ENCODE measurements around the gene GRM2. TPM values are rescaled to one million over a fixed set of nuclear protein-coding genes. Genes with fewer than 3 reads are reported as not detected.

The GRM2 gene
- total and polyA plus RNA-seq, 2 donors (not counting 1 experiment from before 2014, with no cell fraction given), result under 0.01 to 0.06 TPM

DNA sequence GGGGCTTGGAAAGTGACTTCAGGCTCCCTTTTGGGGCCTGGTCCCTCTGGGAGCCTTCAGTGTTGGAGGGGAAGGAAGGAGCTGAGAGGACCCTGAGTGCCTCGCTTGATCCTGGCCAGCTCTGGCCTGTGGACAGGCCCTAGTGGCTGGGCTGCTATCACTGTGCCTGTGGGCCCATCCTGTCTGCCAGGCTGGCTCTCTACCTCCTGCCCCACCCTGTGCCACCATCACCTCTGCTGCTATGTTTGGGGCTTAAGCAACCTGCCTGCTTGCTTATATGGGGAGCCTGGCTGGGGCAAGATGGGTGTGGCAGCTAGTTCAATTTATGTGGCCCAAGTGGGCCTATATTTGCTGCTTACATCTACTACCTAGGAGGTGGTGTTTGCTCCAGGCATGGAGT lies 28.7 kb upstream of the GRM2 start:
- no peak for DNase-seq (ENCODE audit: low read depth in 2 of 2)
- Histone ChIP-seq H3K9ac (ENCODE audit: insufficient read depth, low read length) (no peak overlapping the region), H4K20me1 (ENCODE audit: control insufficient read depth, extremely low read depth, insufficient read depth, low read length) (no peaks in the 10 kb centered on the region), H3K36me3 (ENCODE audit: control insufficient read depth, insufficient read depth, low read length) (peaks cover 2% of the 10 kb centered on the region), H3K4me3 (replicated peaks in 1 of 4; ENCODE audit: control extremely low read depth in 1 of 4, insufficient read depth in 1 of 4, low read depth in 3 of 4, low read length in 4 of 4) (no peak overlapping the region), H2AFZ (ENCODE audit: low read length) (no peak overlapping the region), H3K4me2 (ENCODE audit: extremely low read depth, insufficient read depth, low read length) (no peak overlapping the region), H3K9me3 (ENCODE audit: control insufficient read depth, insufficient read depth, low read depth, low read length) (no peaks in the 10 kb centered on the region), H3K79me2 (ENCODE audit: control insufficient read depth, insufficient read depth, low read length) (no peaks in the 10 kb centered on the region), H3K27ac (ENCODE audit: insufficient read depth, low read length) (no peak overlapping the region), H3K4me1 (ENCODE audit: control insufficient read depth, extremely low read depth, insufficient read depth, low read length) (no peaks in the 10 kb centered on the region), H3K27me3 (ENCODE audit: control insufficient read depth, insufficient read depth, low read length) (no peaks in the 10 kb centered on the region)
- TF ChIP-seq, protein P1, sequence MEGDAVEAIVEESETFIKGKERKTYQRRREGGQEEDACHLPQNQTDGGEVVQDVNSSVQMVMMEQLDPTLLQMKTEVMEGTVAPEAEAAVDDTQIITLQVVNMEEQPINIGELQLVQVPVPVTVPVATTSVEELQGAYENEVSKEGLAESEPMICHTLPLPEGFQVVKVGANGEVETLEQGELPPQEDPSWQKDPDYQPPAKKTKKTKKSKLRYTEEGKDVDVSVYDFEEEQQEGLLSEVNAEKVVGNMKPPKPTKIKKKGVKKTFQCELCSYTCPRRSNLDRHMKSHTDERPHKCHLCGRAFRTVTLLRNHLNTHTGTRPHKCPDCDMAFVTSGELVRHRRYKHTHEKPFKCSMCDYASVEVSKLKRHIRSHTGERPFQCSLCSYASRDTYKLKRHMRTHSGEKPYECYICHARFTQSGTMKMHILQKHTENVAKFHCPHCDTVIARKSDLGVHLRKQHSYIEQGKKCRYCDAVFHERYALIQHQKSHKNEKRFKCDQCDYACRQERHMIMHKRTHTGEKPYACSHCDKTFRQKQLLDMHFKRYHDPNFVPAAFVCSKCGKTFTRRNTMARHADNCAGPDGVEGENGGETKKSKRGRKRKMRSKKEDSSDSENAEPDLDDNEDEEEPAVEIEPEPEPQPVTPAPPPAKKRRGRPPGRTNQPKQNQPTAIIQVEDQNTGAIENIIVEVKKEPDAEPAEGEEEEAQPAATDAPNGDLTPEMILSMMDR (conservative IDR thresholded peaks at IDR 0.05 in 1 of 2, IDR thresholded peaks at IDR 0.05 in 1 of 2; ENCODE audit: low read depth in 1 of 2, low read length in 2 of 2), result no peak

DNA sequence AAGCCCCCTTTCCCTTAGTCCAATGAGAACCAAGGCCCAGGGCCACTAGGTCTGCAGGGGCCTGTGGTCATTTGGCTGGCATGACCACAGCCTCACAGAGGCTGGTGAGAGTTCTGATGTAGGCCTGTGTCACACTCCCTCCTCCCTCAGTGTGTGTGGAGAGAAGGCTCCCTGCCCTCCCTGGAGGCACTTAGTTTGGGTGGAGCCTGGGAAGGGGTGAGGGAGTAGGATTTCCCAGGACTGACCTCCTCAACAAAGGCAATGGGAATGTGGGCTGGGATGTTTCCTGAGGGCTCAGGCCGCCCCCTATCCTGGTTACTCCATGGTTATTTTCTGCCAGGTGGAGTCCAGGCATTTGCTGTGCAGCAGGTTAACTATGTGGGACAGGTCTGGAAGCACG lies 28.2 kb upstream of the GRM2 start:
- Histone ChIP-seq H3K36me3 (ENCODE audit: control insufficient read depth, insufficient read depth, low read length) (peaks cover 2% of the 10 kb centered on the region), H3K27me3 (ENCODE audit: control insufficient read depth, insufficient read depth, low read length) (no peaks in the 10 kb centered on the region), H3K4me3 (replicated peaks in 1 of 4; ENCODE audit: control extremely low read depth in 1 of 4, insufficient read depth in 1 of 4, low read depth in 3 of 4, low read length in 4 of 4) (no peak overlapping the region), H4K20me1 (ENCODE audit: control insufficient read depth, extremely low read depth, insufficient read depth, low read length) (no peaks in the 10 kb centered on the region), H3K4me1 (ENCODE audit: control insufficient read depth, extremely low read depth, insufficient read depth, low read length) (no peaks in the 10 kb centered on the region), H3K9me3 (ENCODE audit: control insufficient read depth, insufficient read depth, low read depth, low read length) (no peaks in the 10 kb centered on the region), H3K4me2 (ENCODE audit: extremely low read depth, insufficient read depth, low read length) (no peak overlapping the region), H3K79me2 (ENCODE audit: control insufficient read depth, insufficient read depth, low read length) (no peaks in the 10 kb centered on the region), H3K27ac (ENCODE audit: insufficient read depth, low read length) (no peak overlapping the region), H2AFZ (ENCODE audit: low read length) (no peak overlapping the region), H3K9ac (ENCODE audit: insufficient read depth, low read length) (no peak overlapping the region)
- TF ChIP-seq, protein P1 (conservative IDR thresholded peaks at IDR 0.05 in 1 of 2, IDR thresholded peaks at IDR 0.05 in 1 of 2; ENCODE audit: low read depth in 1 of 2, low read length in 2 of 2), result no peak
- TF ChIP-seq EZH2 (IDR thresholded peaks at IDR 0.05; ENCODE audit: low read length, missing control alignments), result no peak
- DNase-seq (ENCODE audit: low read depth in 2 of 2), result no peak

DNA sequence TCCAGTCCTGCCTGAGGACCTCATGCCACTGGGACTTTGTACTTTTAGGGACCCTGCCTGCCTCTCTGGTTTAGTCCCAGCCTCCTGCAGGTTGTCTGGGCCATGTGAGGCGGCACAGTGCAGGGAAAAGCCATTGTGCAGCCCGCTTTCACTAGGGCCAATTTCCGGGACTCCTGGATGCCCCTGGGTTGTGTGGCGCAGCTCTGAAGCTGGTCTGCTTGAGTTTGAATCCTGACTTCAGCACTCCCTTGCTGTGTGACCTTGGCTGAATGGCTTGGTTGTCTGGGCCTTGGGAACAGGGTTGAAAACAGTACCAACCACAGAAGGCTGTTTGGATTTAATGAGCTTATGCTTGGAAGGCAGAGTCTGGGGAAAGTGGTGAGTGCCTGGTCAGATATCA lies 27.6 kb upstream of the GRM2 start:
- no peaks in the 10 kb centered on the region for H3K4me1 ChIP-seq (ENCODE audit: control insufficient read depth, extremely low read depth, insufficient read depth, low read length)
- no peak overlapping the region for H3K4me2 ChIP-seq (ENCODE audit: extremely low read depth, insufficient read depth, low read length)
- peaks cover 4% of the 10 kb centered on the region for H3K36me3 ChIP-seq (ENCODE audit: control insufficient read depth, insufficient read depth, low read length)
- no peak overlapping the region for H3K9ac ChIP-seq (ENCODE audit: insufficient read depth, low read length)
- no peak overlapping the region for H3K4me3 ChIP-seq (replicated peaks in 1 of 4; ENCODE audit: control extremely low read depth in 1 of 4, insufficient read depth in 1 of 4, low read depth in 3 of 4, low read length in 4 of 4)
- no peaks in the 10 kb centered on the region for H3K79me2 ChIP-seq (ENCODE audit: control insufficient read depth, insufficient read depth, low read length)
- TF ChIP-seq, protein P1 (conservative IDR thresholded peaks at IDR 0.05 in 1 of 2, IDR thresholded peaks at IDR 0.05 in 1 of 2; ENCODE audit: low read depth in 1 of 2, low read length in 2 of 2), result no peak
- no peak for TF ChIP-seq EZH2 (IDR thresholded peaks at IDR 0.05; ENCODE audit: low read length, missing control alignments)
- no peaks in the 10 kb centered on the region for H4K20me1 ChIP-seq (ENCODE audit: control insufficient read depth, extremely low read depth, insufficient read depth, low read length)
- no peaks in the 10 kb centered on the region for H3K27me3 ChIP-seq (ENCODE audit: control insufficient read depth, insufficient read depth, low read length)
- no peak for DNase-seq (ENCODE audit: low read depth in 2 of 2)
- no peak overlapping the region for H3K27ac ChIP-seq (ENCODE audit: insufficient read depth, low read length)
- no peaks in the 10 kb centered on the region for H3K9me3 ChIP-seq (ENCODE audit: control insufficient read depth, insufficient read depth, low read depth, low read length)
- H2AFZ ChIP-seq (ENCODE audit: low read length), result no peak overlapping the region

All from fibroblast of lung (primary cell).